Measurements from ENCODE around the gene EGFL7. TPM values are rescaled to one million over a fixed set of nuclear protein-coding genes. Genes with fewer than 3 reads are reported as not detected.

The EGFL7 gene
- total and polyA plus RNA-seq, 2 of the 13 experiments (the other 11 are each of a cell fraction or from before 2014, with no cell fraction given), result 0.20 to 5.1 TPM

GRCh38 chr9:136629879-136630661 lies 32.6 kb upstream of the EGFL7 start (continued):
- TF ChIP-seq NFE2L2 (IDR thresholded peaks at IDR 0.05; ENCODE audit: low read length) (no peak), FOXP1 (IDR thresholded peaks at IDR 0.05) (no peak), FOXP1 (CRISPR knock-in tag; IDR thresholded peaks at IDR 0.05) (no peak), HMGXB4 (CRISPR knock-in tag; IDR thresholded peaks at IDR 0.05; ENCODE audit: borderline replicate concordance in 1 of 2, low read depth in 1 of 2) (peak in 1 of 2 experiments; percentile 45; a peak in 1 of 4 replicates), ZNF687 (CRISPR knock-in tag; IDR thresholded peaks at IDR 0.05) (peak; percentile 20; the same call in 1 of the 2 replicates), PATZ1 (CRISPR knock-in tag; IDR thresholded peaks at IDR 0.05) (peak; percentile 53), CBX5 (CRISPR knock-in tag; IDR thresholded peaks at IDR 0.05; ENCODE audit: borderline replicate concordance) (no peak), ZFP91 (CRISPR knock-in tag; IDR thresholded peaks at IDR 0.05; ENCODE audit: borderline replicate concordance) (peak; percentile 51), ZNF891 (CRISPR knock-in tag; IDR thresholded peaks at IDR 0.05) (0 out of 2 replicates have a peak, but pooled peaks have one; percentile 27), SKIL (CRISPR knock-in tag; IDR thresholded peaks at IDR 0.05; ENCODE audit: borderline replicate concordance) (no peak)

All from HepG2 (cell line).